GM12873 (cell line): ENCODE measurements around the gene ZFHX3.

Experiments
- TF ChIP-seq, protein P1 (sequence below): IDR thresholded peaks from 2 replicates; pipeline ENCODE4 v1.5.1; 2012; ENCODE audit warnings: low read depth, mild to moderate bottlenecking, moderate library complexity, low read length, control low read depth; ENCODE audit not compliant: insufficient read depth; ENCODE audit errors: missing control alignments

ZFHX3 gene

DNA sequence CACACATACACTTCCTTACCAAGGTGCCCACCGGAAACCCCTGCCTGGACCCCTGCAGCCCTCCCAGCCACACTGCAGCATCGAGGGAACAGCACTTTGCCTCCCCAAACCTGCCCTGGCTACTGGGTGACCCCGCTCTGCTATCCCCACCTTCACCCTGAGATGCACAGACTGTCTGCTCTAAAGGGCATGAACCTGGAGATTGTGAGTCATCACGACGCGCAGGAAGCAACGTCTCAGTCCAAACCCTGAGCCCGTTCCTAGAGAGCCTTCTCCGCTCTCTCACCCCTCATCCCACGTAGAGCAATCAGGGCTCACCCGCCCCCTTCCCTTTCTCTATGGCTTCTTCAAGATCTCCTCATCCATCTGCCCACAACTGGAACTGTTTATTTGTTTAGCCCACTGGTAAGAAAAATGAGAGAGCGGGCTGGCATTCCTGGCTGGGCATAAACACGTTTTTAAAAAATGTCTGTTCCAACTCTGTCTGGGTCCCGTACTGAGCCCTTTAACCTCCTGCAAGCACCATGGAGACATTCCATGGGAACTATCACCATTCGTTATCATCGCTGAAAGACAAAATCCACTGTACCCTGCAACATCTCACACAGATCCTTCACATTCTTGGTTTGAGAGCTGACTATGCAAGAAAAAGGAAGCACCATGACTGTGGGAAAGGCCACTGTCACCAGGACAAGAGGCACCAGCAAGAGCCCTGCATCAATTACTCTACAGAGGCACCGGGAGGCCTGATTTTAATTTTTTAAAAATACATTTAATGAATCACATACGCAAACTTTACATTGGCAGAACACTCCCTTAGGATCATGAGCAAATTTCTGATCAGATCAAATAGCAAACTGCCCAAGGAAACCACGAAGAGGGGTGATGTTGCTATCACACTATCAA, 28.2 kb downstream of the ZFHX3 start:
- TF ChIP-seq, protein P1, sequence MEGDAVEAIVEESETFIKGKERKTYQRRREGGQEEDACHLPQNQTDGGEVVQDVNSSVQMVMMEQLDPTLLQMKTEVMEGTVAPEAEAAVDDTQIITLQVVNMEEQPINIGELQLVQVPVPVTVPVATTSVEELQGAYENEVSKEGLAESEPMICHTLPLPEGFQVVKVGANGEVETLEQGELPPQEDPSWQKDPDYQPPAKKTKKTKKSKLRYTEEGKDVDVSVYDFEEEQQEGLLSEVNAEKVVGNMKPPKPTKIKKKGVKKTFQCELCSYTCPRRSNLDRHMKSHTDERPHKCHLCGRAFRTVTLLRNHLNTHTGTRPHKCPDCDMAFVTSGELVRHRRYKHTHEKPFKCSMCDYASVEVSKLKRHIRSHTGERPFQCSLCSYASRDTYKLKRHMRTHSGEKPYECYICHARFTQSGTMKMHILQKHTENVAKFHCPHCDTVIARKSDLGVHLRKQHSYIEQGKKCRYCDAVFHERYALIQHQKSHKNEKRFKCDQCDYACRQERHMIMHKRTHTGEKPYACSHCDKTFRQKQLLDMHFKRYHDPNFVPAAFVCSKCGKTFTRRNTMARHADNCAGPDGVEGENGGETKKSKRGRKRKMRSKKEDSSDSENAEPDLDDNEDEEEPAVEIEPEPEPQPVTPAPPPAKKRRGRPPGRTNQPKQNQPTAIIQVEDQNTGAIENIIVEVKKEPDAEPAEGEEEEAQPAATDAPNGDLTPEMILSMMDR, result no peak

DNA sequence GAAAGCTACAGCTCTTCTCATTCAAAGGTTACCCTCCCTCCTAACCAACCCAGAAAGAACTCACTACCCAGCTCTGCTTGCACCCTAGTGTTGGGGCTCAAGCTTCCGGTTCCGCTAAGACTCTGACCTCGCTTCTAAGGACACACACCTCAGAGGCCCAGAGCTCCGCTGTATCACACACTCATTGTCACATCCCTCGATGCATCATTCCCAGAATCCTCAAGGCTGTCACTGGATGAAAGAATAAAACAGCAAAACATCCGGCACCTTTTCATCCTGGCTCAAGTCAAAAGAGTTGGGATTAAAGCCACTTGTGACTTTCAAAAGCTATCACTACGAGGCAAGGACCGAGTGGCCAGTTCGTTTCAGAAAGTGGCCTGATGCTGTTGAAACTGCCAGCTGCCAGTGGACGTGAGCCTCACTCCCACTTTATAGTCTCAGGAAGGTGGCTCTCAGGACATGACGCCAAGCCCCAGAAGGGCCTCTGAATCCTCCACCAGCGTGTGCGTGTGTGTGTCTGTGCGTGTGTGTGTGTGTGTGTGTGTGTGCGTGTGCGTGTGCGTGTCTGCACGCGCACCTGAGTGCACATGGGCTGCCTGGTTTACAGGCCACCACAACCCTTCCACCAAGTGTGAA, 29.0 kb downstream of the ZFHX3 start:
- TF ChIP-seq, protein P1, result no peak

DNA sequence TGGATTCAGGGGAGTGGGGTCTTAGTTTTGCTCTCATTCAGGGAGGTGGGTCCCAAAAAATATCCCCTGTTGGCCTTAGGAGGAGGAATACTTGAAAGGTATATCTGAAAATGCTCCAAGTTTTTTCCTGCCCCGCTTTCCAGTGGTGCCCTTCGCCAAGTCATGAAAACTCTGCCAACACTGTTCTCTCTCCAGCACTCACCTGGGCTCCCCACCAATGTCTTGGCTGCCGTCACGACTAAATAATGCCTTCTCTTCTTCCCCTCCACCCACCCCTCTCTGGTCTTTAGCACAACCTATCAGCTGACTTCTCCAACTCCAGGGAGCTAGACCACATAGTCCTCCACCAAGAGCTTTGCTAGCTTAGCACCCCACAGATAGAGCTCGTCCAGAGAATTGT, 30.6 kb downstream of the ZFHX3 start:
- TF ChIP-seq, protein P1, result no peak

DNA sequence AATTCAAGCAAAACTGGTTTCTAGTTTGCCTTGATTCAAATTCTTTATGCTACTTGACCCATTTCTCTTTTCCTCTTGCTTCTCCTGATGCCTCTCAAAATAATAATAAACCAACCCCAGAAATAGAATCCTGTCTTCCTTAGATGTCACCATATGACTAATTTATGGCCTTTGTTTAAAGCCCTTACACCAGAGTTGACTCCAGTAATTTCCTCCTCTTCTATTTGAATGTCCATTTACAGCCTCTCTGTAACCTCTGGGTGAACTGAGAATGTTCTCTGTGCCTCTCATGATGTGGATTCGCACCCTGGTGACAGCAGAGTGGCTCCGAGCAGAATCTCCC, 31.5 kb downstream of the ZFHX3 start:
- TF ChIP-seq, protein P1, result no peak

DNA sequence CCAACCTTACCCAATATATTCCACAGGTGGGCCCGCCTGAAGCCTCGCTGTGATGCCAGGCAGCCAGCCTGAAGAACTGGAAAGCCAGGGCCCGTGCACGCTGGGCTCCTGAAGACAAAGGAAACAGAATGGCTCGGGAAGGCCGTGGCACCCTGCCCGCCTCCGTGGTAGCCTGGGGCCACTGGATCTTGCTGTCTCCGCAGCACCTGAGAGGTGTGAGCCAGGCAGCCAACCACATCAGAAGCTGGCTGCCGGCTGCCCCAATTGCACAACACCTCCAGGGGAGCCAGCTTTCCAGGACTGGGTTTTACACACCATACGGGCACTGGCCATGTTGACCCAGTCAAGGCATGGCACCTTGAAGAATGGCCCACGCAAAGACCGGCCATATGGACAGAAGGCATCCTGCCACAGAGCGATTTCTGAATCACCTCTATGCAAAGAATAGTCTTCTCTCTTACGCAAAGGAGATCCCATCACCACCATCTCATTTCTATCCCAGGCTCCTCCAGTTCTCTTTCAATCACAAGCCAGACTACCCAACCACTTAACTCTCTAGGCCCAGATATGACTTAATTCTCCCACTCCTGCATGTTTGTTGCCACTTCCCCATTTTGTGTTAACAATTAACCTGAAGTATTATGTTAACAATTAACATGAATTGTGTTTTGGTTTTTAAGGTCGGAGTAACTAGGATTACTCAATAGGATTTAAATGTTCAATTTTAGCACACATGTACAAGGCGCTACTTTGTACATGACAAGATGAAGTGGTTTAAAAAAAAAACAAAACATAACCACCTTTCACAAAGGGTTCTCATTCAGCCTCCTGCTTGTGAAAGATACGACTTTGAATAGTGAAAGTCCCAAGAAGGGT, 32.1 kb downstream of the ZFHX3 start:
- TF ChIP-seq, protein P1, result no peak

DNA sequence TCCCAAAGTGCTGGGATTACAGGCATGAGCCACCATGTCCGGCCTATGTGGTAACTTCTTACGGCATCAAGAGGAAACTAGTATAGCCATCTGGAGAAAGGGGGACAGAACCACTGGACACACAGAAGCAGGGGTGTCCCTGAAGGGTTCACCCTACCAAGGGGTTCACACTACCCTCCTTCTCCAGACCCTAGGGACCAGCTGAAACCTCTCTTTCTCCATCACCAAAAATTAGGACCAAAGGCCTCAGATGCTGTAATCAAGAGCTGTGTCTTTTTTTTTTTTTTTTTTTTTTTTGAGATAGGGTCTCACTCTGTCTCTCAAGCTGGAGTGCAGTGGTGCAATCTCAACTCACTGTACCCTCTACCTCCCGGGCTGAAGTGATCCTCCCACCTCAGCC, 33.2 kb downstream of the ZFHX3 start:
- TF ChIP-seq, protein P1, result no peak

DNA sequence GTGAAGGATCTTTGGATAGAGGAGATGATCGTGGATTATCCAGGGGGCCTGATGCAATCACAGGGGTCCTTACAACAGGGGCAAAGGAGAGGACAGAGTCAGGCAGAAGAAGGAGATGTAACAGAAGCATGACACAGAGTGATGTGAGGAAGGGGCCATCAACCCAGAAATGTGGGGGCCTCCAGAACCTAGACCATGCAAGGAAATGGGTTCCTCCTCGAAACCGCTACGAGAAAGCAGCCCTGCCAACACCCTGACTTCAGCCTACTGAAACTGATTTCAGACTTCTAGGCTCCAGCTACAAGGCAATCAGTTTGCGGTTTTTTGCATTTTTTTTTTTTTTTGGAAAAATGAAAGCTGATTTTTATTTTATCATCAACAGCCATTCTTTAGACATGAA, 34.0 kb downstream of the ZFHX3 start:
- TF ChIP-seq, protein P1, result no peak
